ENCODE measurements around the gene VAC14. TPM values are rescaled to one million over a fixed set of nuclear protein-coding genes. Genes with fewer than 3 reads are reported as not detected.
"Not testable (repeated sequence)": the region's sequence is repeated elsewhere in the genome, so short reads cannot be mapped to it uniquely, and the experiment has no call there.

Gene VAC14
- total RNA-seq = 20.6 and 40.4 TPM in 2 replicates

GRCh38 chr16:70800781-70801480 is at the start of gene VAC14:
Gene VAC14 (minus strand): TSS chr16:70801158. CDS start chr16:70800900, 258 bp downstream.
- DNase-seq = peak; percentile 92

GRCh38 chr16:70823498-70824118 is 22.6 kb upstream of the VAC14 start:
- peak; percentile 24 for DNase-seq

- not testable (repeated sequence) for DNase-seq
Measured at GRCh38 chr16:70822734-70823133, 21.8 kb upstream of the VAC14 start.

DNA sequence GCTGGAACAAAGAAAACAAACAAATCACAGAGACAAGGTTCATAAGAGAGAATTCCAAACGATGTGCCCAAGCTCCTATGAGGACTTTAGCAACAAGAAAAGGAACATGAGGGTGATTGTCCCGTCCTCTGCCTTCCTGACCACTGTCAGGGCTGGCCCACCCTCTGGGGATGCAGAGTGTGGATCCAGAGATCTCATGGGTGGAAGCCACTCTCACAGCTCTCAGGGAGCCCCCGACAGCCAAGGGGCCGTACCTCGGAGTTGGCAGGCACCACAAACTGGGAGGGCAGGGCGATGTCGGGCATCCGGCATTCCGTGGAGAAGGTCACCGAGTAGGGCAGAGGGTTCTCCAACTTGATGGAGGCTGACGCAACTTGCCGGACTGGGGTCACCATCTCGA is 17.1 kb upstream of the VAC14 start:
- DNase-seq = not testable (repeated sequence)

GRCh38 chr16:70809392-70810060 is 8.6 kb upstream of the VAC14 start:
- no peak for DNase-seq

- DNase-seq = no peak
Measured at GRCh38 chr16:70808371-70808770, 7.4 kb upstream of the VAC14 start.

- peak; percentile 85 for DNase-seq
Measured at GRCh38 chr16:70805787-70806186, 4.8 kb upstream of the VAC14 start.

DNA sequence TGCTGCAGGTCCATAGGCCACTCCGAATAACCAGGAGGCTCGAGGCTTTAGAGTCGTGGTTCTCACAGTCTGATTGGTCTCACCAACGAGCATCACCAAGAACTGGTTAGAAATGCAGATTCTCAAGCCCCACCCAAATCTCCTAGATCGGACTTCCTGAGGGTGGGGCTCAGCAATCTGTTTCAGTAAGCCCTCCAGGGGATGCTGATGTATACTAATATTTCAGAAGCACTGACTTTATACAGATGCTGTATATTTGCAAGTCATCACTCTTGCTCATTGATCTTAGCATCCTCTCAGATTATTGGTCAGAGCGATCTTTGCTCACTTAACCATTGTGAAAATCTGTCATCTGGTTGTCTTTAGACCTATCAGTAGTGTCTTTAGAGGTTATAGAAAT is 4.4 kb upstream of the VAC14 start:
- no peak for DNase-seq

DNA sequence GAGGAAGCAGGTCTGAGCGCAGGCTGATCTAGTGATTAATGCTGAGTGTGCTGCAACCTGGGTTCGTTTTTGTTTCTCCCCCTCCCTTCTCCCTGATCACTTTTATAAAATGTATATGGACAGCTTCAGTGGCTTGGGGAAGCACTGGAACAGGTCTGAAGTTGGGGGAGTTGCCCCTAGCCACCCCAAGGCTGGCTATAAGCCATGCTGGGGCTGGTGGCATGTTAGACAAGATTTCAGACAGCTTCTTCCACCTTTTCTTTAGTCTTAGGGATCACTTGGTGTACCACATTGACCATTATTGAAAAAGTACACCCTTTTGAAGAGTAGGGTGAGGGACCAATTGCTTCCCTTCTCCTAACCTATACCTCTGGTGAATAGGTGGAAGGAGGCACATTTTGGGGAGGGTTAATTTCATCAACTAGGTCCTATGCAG is 3.8 kb upstream of the VAC14 start:
- no peak for DNase-seq

GRCh38 chr16:70804153-70804733 is 3.3 kb upstream of the VAC14 start:
- peak; percentile 79 for DNase-seq

DNA sequence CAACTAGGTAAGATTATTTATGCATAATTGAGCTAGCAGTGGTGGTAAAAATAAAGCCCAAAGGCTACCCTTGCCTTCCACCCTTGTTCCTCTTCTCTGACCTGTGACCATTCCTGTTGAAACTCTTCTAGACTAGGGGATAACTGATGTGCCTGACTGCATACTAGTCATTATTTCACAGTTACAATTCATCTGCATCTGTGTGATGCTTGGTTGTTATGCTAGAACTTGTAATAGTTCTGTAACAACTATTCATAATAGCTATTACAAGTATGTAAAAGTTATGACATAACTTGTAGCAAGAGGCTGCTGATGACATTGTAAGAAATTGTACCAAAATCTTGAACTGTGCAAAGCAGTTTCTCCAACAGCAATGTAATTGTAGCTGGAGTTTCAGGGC is 2.4 kb upstream of the VAC14 start:
- no peak for DNase-seq

- no peak for DNase-seq
Measured at GRCh38 chr16:70801611-70802010, 653 bp upstream of the VAC14 start.

DNA sequence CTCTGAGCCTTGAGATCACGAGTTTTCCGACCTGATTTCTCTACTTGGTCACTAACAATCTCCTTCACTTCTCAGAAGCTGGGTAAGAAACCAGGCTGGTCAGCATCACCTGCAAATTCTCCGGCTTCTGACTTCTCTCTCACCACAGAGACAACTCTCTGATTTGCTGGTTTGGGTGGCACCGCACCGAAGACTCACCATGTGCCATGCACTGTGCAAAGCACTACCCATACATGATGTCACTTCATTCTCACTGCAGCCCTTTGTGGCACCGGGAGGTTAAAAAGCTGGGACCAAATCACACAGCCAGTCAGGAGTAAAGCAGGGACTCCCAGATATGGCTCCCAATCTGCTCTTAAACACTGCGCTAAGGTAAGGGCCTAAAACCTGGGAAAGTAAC is 647 bp downstream of the VAC14 start:
- peak; percentile 23 for DNase-seq

GRCh38 chr16:70796301-70796700 is 4.7 kb downstream of the VAC14 start:
- DNase-seq = no peak

DNA sequence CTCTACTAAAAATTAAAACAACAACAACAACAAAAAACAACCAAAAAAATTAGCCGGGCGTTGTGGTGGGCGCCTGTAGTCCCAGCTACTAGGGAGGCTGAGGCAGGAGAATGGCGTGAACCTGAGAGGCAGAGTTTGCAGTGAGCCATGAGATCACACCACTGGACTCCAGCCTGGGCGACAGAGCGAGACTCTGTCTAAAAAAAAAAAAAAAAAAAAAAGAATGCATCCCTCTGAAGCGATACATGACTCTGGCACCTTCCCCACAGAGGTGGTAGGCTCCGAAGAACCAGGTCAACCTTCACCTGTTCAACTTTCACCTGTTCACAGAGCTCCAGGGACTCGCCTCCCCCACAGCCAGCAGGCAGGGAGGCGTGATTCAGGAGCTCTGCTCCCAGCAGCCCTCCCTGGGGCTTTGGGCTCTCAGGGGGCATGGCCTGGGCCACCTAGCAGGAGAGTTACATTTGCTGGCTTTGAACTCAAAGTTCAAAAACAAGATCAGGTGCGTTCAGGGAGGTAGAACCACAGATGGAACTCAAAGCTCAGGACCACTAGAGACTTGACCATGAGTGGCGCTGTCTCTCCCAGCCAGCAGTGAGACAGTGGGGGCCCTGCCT is 5.6 kb downstream of the VAC14 start:
- no peak for DNase-seq

GRCh38 chr16:70793851-70794502 is 7.0 kb downstream of the VAC14 start:
- no peak for DNase-seq

DNA sequence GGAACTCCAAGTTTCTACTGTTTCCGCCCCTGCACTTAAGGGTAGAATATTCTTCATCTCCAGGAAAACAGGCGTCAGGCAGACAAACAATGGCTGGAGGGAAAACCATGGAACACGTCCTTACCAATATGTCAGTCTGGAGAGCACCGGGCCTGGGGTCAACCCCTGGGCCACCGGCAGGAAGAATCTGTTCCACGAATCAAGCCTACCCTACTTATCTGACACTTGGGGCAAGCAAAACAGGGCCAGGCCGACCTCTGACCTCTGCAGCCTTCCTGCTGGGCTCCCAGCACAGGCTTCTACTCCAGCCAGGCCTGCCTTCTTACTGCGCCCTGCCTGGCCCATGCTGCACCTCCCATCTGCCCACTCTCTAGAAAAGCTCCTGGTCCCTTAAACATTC is 10.1 kb downstream of the VAC14 start:
- DNase-seq = no peak

DNA sequence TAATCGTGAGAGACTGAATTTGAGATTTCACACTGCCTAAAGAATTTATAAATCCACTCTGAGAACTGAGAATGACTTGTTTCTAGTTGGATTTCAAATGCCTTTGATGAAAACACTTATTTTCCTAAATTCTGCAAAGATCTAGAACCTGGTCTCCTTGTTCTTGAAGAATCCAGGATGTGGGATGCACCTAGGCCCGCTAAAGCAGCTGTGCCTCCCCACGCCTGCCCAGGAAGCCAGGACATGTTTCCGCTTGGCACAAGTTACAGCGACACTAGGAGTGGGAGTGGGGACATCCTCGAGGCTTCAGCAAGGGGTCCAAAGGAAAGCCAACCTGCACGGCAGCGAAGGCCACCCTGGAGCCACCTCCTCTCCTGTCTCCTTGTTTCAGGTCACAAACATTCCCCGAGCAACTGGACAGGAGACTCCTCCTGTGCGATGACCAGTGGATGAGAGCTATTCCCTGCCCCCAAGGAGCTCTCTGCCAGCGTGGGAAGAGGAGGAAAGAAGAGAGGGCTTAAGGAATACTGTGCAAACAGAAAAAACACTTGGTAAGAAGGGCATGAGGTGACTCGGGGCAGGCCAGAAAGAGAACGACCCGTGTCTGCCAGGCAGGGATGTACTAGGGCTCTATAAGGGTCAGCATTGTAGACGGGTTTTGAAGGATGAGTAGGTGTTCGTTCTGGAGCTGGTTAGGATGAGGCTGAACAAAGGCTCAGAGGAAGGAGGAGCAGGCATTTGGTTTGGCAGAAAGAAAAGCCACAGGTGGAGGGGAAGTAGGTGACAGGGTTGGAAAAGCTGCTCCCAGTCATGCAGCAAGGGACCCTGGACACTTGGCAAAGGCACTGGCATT is 11.1 kb downstream of the VAC14 start:
- DNase-seq = no peak

DNA sequence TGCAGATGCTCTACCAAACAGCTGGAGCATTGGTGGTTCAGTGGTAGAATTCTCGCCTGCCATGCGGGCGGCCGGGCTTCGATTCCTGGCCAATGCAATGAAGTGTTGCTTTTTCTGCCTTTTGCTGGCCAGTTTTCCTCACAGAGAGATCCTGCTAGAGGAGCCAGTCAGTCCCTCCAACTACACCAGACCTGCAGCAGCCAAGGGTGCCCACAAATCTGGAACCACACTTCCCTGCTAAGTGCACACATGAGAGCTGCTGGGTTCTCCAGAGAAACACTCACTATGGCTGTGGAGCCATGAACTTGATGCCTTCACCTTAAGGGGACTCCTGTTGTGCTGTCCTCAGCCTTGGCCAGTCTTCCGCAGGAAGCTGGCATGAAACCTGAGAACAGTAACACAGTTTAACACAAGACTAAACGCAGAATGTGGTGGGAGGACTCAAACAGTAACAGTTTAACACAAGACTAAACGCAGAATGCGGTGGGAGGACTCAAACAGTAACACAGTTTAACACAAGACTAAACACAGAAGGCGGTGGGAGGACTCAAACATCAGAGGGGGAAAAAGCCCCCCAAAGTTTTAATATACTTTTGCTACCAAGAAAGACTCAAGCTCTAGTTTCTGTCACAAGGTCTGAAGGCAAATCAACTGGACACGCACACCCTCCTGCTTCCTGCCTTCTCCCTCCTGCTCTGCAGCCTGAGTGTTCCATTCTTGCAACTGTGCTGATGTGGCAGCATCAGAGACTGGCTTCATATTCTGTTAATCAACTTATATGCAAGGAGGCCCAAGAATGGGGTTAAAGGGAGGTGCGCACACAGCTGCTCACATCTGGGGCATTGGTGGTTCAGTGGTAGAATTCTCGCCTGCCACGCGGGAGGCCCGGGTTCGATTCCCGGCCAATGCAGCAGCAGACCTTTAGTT is 12.0 kb downstream of the VAC14 start:
- no peak for DNase-seq

GRCh38 chr16:70786020-70786755 is 14.8 kb downstream of the VAC14 start:
- DNase-seq = no peak
